HG03342 (cell line): ENCODE data around the gene PRPF6.
A peak's percentile ranks its signal among the peaks of the same experiment; 100 is the strongest.

Source experiments
- ATAC-seq: cut with Tn5 transposase; IDR thresholded peaks from one replicate; pipeline ENCODE4 v1.9.1; 2021; ENCODE audit warnings: mild to moderate bottlenecking, moderate library complexity; ENCODE audit not compliant: unreplicated experiment

PRPF6 gene

DNA sequence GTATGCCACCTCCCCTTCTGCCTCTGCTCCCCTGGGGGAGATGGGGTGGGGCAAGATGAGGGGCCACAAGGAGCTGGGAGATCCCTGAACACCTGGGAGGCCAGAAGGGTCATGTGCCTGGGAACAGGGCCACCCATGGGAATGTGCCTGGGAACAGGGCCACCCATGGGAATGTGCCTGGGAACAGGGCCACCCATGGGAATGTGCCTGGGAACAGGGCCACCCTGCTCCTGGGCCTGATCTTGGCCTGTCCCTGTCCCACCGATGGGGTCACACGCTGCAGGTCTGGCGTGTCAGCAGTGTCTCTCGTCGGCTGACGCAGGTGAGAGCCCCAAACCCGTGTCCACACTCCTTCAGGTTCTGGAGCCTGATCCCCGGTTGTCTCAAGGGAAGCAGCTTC, 94.0 kb downstream of the PRPF6 start:
- no peak for ATAC-seq

DNA sequence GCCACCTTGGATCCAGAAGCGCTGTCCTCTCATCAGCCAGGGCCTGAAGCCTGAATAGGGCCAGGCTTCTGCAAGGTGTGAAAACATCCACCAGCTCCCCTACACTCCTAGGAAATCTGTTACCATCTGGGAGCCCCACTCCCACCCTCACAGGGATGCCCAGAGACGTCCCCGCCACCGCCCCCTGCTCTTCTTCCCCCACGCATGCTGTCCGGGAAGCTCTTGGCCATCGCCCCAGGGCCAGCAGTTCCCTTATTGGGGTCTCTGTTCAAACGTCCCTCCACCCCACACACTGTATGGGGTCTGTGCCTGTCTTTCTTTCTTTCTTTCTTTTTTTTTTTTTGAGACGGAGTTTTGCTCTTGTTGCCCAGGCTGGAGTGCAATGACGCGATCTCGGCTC, 94.6 kb downstream of the PRPF6 start:
- ATAC-seq, result no peak

DNA sequence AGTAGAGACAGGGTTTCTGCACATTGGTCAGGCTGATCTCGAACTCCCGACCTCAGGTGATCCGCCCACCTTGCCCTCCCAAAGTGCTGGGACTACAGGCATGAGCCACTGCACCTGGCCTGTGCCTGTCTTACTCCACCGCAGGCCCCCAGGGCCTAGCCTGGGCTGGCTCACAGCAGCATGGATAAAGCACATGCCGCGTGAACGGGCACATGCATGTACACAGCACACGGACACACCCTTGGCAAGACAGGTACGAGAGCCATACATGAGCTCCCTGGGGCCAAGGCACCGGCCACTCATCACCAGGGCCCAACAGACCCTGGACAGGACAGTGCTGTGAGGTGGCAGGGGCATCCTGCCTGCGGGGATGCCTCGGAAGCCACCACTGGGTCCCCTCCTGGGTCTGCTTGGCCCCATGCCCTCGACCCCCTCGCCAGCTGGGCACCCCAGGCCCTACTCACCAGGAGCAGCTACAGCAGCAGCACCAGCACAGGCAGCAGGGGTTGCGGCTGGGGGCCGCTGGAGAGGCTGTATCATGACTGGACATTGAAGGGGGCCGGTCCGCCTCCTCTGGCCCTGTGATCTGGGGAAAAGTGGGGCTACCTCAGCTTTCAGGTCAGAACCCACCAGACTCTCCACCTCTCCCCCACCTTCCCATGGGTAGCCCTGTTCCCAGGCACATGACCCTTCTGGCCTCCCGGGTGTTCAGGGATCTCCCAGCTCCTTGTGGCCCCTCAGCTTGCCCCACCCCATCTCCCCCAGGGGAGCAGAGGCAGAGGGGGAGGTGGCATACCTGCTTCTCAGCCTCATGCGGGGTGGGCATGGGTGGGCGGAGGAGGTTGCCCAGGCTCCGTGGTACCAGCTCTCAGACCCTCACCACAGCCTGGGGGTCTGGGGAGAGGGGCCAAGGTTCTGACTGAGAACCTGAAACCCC, 95.4 kb downstream of the PRPF6 start:
- no peak for ATAC-seq

DNA sequence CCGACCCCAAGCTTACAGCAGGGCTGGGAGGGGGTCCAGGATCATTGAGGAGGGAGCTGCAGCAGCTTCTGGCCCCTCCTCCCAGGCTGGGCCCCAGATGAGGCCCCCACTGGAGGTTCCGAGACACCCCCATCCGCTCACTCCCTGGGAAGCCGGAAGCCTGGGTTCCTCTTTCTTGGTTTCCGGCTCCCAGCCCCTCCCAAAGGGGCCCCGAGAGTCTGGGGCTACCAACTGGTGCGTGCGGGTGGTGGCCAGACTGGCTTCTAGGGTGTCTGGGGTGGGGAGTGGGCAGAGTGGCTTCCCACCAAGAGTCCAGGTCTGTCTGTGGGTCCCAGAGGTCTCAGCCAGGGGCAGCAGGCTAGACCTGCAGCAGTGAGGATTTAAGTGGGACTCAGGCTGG, 96.2 kb downstream of the PRPF6 start:
- ATAC-seq, result no peak

GRCh38 chr20:64077541-64077875, 96.6 kb downstream of the PRPF6 start:
- ATAC-seq, result no peak

GRCh38 chr20:64077876-64078551, 97.1 kb downstream of the PRPF6 start:
- no peak for ATAC-seq

GRCh38 chr20:64078934-64079272, 98.0 kb downstream of the PRPF6 start:
- ATAC-seq, result no peak

- peak; percentile 45 for ATAC-seq
Observed at GRCh38 chr20:64079273-64080012, 98.5 kb downstream of the PRPF6 start, which contains the start of gene RGS19. Gene RGS19 (minus strand): TSS chr20:64079518. CDS start chr20:64076886, 2,632 bp downstream.

DNA sequence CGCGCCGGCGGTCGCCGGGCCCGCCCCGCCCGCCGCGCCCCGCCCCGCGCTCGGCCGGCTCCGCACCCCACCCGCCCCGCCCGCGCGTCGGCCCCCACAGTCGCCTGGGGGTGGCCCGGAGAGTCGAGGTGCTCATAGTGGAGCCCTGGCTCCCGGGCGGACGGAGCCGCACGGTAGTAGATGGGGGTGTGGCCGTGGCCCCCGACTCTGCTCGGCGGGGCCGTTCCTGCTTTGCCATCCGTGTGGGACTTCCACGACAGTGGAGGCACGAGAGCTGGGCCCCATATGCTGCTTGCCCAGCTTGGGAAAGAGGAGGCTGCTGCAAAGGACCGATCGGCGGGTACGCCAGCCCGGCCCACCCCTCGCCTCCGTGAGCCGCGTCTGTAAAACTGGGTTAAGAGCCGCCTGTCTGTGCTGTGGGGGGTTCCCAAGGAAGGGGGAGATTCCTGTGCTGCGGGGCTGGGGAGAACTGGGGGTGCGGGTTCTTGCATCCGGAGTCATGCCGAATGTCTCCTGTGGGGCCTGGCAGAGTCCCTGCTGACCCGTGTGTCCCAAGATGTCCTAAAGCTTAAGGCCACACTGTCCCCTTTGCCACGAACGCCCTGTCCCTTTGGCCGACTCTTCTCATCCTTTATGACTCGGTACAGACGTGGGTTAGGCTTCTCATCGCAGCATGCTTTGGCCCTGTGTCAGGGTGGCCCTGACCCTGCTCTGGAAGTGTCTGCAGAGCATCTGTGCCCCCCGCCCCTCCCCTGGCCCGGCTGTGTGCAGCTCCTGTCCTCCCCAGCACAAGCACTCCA, 99.3 kb downstream of the PRPF6 start, which contains the start of gene OPRL1:
OPRL1 (plus strand) TSS at position 70 of the 800 bp plus-strand sequence. CDS start 12,639 bp downstream, outside the sequence.
- no peak for ATAC-seq

DNA sequence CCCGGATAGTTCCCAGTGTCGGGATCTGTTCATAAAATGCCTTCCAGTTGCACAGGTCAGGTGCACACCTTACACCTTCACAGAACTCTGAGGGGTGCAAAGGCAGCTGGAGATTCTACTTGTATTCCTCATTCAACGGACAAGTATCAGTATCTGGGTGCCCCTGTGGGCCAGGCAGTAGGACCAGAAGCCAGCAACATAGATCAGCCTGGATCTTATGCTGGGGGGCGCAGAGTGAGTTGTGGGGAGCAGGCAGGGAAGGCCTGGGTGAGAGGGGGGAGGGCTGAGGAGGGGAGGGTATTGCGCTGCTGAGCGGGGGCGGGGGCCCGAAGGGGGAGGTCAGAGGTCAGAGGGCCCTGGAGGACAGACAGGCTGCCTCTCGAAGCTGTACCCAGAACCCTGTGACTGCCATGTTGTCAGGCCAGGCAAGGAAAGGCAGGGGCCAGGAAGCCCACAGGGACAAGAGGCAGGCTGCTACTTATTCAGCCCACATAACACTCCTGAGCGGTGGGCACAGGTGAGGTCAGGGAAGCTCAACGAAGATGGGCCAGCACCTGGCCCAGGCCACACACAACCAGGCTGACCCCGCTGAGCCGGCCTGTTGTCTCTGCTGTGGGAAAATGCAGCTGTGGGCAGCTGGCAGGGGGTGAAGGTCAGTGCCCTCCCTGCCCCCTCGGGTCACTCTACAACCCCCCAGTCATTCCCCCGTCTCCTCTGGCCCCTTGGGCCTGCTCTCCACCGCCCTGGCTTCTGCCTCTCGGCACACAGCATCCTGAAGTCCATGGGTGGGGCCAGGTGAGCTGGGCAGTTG, 100.1 kb downstream of the PRPF6 start:
- no peak for ATAC-seq

DNA sequence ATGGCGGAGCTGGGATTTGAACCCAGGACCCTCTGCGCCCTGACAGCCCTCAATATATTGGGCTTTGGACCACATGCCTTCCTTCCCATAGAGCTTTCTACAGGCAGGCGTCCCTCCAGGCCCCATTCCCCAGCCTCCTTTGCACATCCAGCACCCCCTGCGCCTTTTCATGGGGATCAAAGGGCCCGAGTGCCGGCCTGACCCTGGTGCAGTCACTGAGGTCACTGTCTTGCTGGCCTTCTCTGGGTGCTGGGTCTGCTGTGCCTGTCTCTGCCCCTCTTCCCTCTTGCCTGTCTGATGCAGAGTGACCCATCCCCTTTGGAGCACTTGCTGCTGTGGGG, 100.7 kb downstream of the PRPF6 start:
- no peak for ATAC-seq

DNA sequence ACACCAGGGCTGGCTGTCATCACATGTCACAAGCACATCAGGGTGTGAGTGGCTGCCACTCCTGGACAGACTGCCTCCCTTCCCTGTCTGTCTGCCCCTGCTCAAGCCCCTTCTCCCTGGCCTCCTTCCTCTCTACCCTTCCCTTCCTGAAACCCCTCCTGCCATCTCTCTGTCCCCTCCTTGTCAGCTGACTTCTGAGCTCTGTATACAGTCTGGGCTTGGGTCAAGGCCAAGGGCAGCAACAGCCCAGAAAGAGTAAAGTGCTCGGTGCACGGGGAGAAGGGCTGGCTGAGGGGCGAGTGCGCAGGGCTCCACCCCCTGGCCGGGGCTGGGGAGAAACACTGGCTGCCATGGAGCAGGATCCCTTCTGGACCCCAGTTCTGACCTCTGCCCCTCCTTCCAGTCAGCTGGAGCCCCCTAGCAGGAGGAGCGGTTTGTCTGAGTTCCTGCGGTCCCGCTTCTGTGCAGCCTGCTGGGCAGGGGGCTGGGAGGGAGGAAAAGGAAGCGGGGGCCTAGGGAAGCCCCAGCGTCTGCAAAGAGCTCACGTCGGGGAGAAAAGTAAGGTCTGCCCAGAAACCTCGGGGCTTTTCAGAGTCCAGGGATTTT, 101.3 kb downstream of the PRPF6 start:
- ATAC-seq, result no peak
